Left renal cortex interstitium (tissue), 4 donors: ENCODE data around the gene ENTREP1. TPM values are rescaled to one million over a fixed set of nuclear protein-coding genes. Genes with fewer than 3 reads are reported as not detected.
"Not testable (repeated sequence)": the region's sequence is repeated elsewhere in the genome, so short reads cannot be mapped to it uniquely, and the experiment has no call there.

Experiments used
- DNase-seq, 4 donors: peaks; one replicate each; pipeline ENCODE4 v3.0.0-alpha.2; 2013; ENCODE audit warnings: low read depth in 4 of 4, low spot score in 2 of 4, missing footprints in 1 of 4
- polyA plus RNA-seq, 4 donors: library from polyadenylated mRNA; unstranded; fragments of 120-200 nt; gene quantifications; one replicate each; pipeline ENCODE4 v1.2.1, GENCODE V29; 2013; ENCODE audit not compliant: insufficient read length in 4 of 4

Gene ENTREP1
- polyA plus RNA-seq = 1 to 10 TPM; 2.2 to 4.0 (median 3.1) TPM

- peak in 1 of 4 donors; percentile 24 for DNase-seq
Measured at GRCh38 chr9:69324549-69325401, at the start of gene ENTREP1. Gene ENTREP1, plus strand, starts transcription at chr9:69325215. Its CDS starts 95 bp downstream, at chr9:69325310.

GRCh38 chr9:69276775-69277174 is 48.2 kb upstream of the ENTREP1 start:
- no peak for DNase-seq

GRCh38 chr9:69279084-69279731 is 45.8 kb upstream of the ENTREP1 start:
- no peak for DNase-seq

GRCh38 chr9:69279733-69280132 is 45.3 kb upstream of the ENTREP1 start:
- DNase-seq = no peak

- DNase-seq = no peak
Measured at GRCh38 chr9:69283003-69283402, 42.0 kb upstream of the ENTREP1 start.

GRCh38 chr9:69292078-69292477 is 32.9 kb upstream of the ENTREP1 start:
- no peak for DNase-seq

- DNase-seq = no peak
Measured at GRCh38 chr9:69293156-69293555, 31.9 kb upstream of the ENTREP1 start.

GRCh38 chr9:69295872-69296552 is 29.0 kb upstream of the ENTREP1 start:
- DNase-seq = no peak

- DNase-seq = no peak
Measured at GRCh38 chr9:69297300-69297980, 27.6 kb upstream of the ENTREP1 start.

- no peak for DNase-seq
Measured at GRCh38 chr9:69299315-69299714, 25.7 kb upstream of the ENTREP1 start.

- DNase-seq = no peak
Measured at GRCh38 chr9:69299826-69300225, 25.2 kb upstream of the ENTREP1 start.

- DNase-seq = no peak
Measured at GRCh38 chr9:69303331-69303730, 21.7 kb upstream of the ENTREP1 start.

GRCh38 chr9:69306895-69307445 is 18.0 kb upstream of the ENTREP1 start:
- DNase-seq = not testable (repeated sequence)

GRCh38 chr9:69307446-69308205 is 17.4 kb upstream of the ENTREP1 start:
- no peak for DNase-seq

GRCh38 chr9:69308206-69308931 is 16.6 kb upstream of the ENTREP1 start:
- DNase-seq = no peak

GRCh38 chr9:69313175-69313574 is 11.8 kb upstream of the ENTREP1 start:
- no peak for DNase-seq

- no peak for DNase-seq
Measured at GRCh38 chr9:69314547-69314946, 10.5 kb upstream of the ENTREP1 start.

- DNase-seq = no peak
Measured at GRCh38 chr9:69317081-69317480, 7.9 kb upstream of the ENTREP1 start.

- no peak for DNase-seq
Measured at GRCh38 chr9:69317894-69318293, 7.1 kb upstream of the ENTREP1 start.
